NCI-H2227 (cell line): Measurements from ENCODE around the gene LRRC8D.
"Not testable (repeated sequence)": the region's sequence is repeated elsewhere in the genome, so short reads cannot be mapped to it uniquely, and the experiment has no call there.

Experiments
- DNase-seq: peaks from one replicate; lab custom pipeline; 2025; ENCODE audit not compliant: unreplicated experiment; lab: John Stamatoyannopoulos, UW

LRRC8D gene

GRCh38 chr1:89984564-89985116 is 163.8 kb downstream of the LRRC8D start:
- not testable (repeated sequence) for DNase-seq

- peak; percentile 17 for DNase-seq
Observed at GRCh38 chr1:89986020-89986419, 165.2 kb downstream of the LRRC8D start.
